Right lobe of liver (tissue), 6 donors: ENCODE results near the gene KLHL30. TPM values are rescaled to one million over a fixed set of nuclear protein-coding genes. Genes with fewer than 3 reads are reported as not detected.

Source experiments
- ATAC-seq, 4 donors: fragments of 200-7000 bp; cut with Tn5 transposase; one replicate each; pipeline ENCODE4 v1.9.1; 2020; ENCODE audit warnings: mild to moderate bottlenecking in 4 of 4, moderate library complexity in 4 of 4
- DNase-seq, 3 donors: peaks; one replicate each; pipeline ENCODE4 v3.0.0-alpha.2; 2020
- H3K27ac ChIP-seq, 3 donors: fragments of 200-600 bp; one replicate each; pipeline ENCODE4 v1.8.0; 2022
- H3K27me3 ChIP-seq, 2 donors: fragments of 200-600 bp; one replicate each; pipeline ENCODE4 v1.8.0; 2022
- H3K36me3 ChIP-seq, 4 donors: fragments of 200-600 bp; sonication (generic) in 1 of 4; one replicate each; pipeline versions ENCODE4 v1.5.1 to v1.8.0; 2017 to 2022; ENCODE audit warnings: control low read depth in 1 of 4
- H3K4me1 ChIP-seq, 4 donors: fragments of 200-600 bp; sonication (generic) in 1 of 4; one replicate each; pipeline versions ENCODE4 v1.5.1 to v1.8.0; 2017 to 2022; ENCODE audit warnings: control low read depth in 1 of 4
- H3K4me3 ChIP-seq, 3 donors: fragments of 200-600 bp; one replicate each; pipeline ENCODE4 v1.8.0; 2022
- H3K9me3 ChIP-seq, 4 donors: fragments of 200-600 bp; sonication (generic) in 1 of 4; one replicate each; pipeline versions ENCODE4 v1.5.1 to v1.8.0; 2017 to 2022; ENCODE audit warnings: control low read depth in 1 of 4
- POLR2A ChIP-seq: fragments of 450-650 bp; IDR thresholded peaks from one replicate; pipeline ENCODE4 v1.6.1; 2017; ENCODE audit warnings: antibody characterized with exemption, mild to moderate bottlenecking
- WGBS: methylation state at CpG from one replicate; pipeline ENCODE4 v1.1.6; 2018; ENCODE audit warnings: low coverage, low lambda C conversion rate; ENCODE audit not compliant: insufficient coverage; ENCODE audit errors: missing lambda C conversion rate; 5-methylcytosine and 5-hydroxymethylcytosine counted together
- intact Hi-C, 2 donors: fragments of 100-400 bp; cut with DNase I; formaldehyde crosslinking; loops; one replicate each; pipeline versions ENCODE4 v1.11.2 to v1.14.1; 2022
- total RNA-seq, 6 experiments: library from RNA; depleted of rRNA in 2 of 6; stranded (reverse); fragments of >200 nt in 2 of 6; fragmentation: NEBNext Ultra II Directional in 3 of 6; extraction: Animal tissue kit (Norgen Biotek cat#: 25700) in 3 of 6; gene quantifications; one replicate each; pipeline versions ENCODE4 v1.1.0 to v1.2.4, GENCODE V29; 2016 to 2023
- TF ChIP-seq, protein P1 (sequence below), 4 donors: fragments of 200-600 bp in 3 of 4; fragments of 450-650 bp in 1 of 4; IDR thresholded peaks; one replicate each; pipeline versions ENCODE4 v1.5.1 to v1.8.0; 2016 to 2022; ENCODE audit warnings: antibody characterized with exemption in 4 of 4, mild to moderate bottlenecking in 2 of 4
- donor health status: DM: no; HTN: yes; CAD: no.
- donor health status: DM: no; HTN: no; CAD: no.
- donor health status: DM: no; HTN: no; CAD: no.
- donor health status: DM: no; HTN: yes; CAD: no.
- donor health status: DM: no; HTN: yes; CAD: no.

KLHL30 gene
- total RNA-seq, 6 experiments from 2014 or later: 0.04 to 0.19 (median 0.11) TPM; not detected in 2

DNA sequence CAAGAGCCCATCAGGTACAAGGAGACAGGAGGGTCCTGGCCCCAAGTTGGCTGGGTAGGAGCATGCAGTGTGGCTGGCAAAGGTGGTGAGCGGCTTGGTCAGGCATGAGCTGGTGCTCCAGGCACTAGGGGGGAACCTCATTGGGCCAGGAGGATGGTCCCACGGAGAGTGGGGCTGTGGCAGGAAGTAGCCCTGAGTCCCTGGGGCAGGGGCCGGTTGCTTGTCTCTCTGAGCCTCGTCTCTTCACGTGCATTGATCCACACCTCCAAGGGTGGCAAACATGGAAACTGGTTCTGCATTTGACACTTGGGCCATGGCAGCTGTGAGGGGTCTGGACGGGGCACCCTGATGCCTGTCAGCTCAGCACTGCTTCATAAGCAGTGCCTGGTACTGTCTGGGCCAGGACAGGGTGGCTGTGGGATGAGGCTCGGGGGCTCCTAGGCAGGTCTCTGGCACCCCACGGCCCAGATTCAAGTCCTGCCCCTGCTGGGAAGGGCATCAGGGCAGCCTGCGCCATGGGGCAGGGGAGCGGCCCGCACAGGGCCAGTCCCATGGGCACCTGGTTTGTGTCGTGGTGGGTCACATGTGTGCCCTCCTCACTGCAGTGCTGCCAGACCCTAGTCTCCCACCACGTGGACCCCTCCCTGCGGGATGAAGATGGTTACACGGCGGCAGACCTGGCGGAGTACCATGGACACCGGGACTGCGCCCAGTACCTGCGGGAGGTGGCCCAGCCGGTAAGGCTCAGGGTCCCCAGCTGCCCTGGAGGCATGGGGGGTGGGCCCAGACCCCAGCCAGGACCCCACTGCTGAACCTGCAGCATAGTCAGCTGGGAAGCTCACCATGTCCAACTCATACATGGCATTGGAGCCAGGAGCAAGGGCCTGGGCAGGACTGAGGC, 21.9 kb upstream of the KLHL30 start:
- no peak for TF ChIP-seq POLR2A
- TF ChIP-seq, protein P1, sequence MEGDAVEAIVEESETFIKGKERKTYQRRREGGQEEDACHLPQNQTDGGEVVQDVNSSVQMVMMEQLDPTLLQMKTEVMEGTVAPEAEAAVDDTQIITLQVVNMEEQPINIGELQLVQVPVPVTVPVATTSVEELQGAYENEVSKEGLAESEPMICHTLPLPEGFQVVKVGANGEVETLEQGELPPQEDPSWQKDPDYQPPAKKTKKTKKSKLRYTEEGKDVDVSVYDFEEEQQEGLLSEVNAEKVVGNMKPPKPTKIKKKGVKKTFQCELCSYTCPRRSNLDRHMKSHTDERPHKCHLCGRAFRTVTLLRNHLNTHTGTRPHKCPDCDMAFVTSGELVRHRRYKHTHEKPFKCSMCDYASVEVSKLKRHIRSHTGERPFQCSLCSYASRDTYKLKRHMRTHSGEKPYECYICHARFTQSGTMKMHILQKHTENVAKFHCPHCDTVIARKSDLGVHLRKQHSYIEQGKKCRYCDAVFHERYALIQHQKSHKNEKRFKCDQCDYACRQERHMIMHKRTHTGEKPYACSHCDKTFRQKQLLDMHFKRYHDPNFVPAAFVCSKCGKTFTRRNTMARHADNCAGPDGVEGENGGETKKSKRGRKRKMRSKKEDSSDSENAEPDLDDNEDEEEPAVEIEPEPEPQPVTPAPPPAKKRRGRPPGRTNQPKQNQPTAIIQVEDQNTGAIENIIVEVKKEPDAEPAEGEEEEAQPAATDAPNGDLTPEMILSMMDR (IDR thresholded peaks at IDR 0.05): no peak
- DNase-seq: peak in 2 of 3 donors; percentile 18 to 47
- Histone ChIP-seq H3K4me1 (no peaks in the 10 kb centered on the region), H3K4me3 (no peak overlapping the region), H3K36me3 (no peaks in the 10 kb centered on the region), H3K27ac (no peak overlapping the region), H3K9me3 (no peaks in the 10 kb centered on the region), H3K27me3 (no peaks in the 10 kb centered on the region)
- intact Hi-C loops: no loop called here
- ATAC-seq: peak in 1 of 4 donors; percentile 18
- WGBS: 100% methylated on average over 1 of the region's 21 CpGs

- Histone ChIP-seq H3K4me3 (no peak overlapping the region), H3K27me3 (no peaks in the 10 kb centered on the region), H3K4me1 (no peaks in the 10 kb centered on the region), H3K27ac (no peak overlapping the region), H3K36me3 (no peaks in the 10 kb centered on the region), H3K9me3 (no peaks in the 10 kb centered on the region)
- peak in 1 of 4 donors; percentile 3 for ATAC-seq
- TF ChIP-seq, protein P1 (IDR thresholded peaks at IDR 0.05): no peak
- no peak for TF ChIP-seq POLR2A
- intact Hi-C loops: no loop called here
- DNase-seq: peak in 1 of 3 donors; percentile 38
- 67% methylated on average over 2 of the region's 11 CpGs for WGBS
Observed at GRCh38 chr2:238117199-238118154, 21.0 kb upstream of the KLHL30 start.

GRCh38 chr2:238119756-238120462, 18.6 kb upstream of the KLHL30 start:
- intact Hi-C loops: no loop called here
- no peak for ATAC-seq
- H3K36me3 ChIP-seq: no peaks in the 10 kb centered on the region
- no peaks in the 10 kb centered on the region for H3K4me1 ChIP-seq
- H3K27me3 ChIP-seq: no peaks in the 10 kb centered on the region
- H3K9me3 ChIP-seq: no peaks in the 10 kb centered on the region
- DNase-seq: peak in 2 of 3 donors; percentile 14 to 41
- no peak overlapping the region for H3K27ac ChIP-seq
- WGBS: 57% methylated on average over 4 of the region's 15 CpGs
- no peak overlapping the region for H3K4me3 ChIP-seq
- TF ChIP-seq, protein P1 (IDR thresholded peaks at IDR 0.05): no peak
- no peak for TF ChIP-seq POLR2A
